GM12874 (cell line): ENCODE measurements around the gene NSMCE1.
A peak's percentile ranks its signal among the peaks of the same experiment; 100 is the strongest.

Experiments
- TF ChIP-seq, protein P1 (sequence below): IDR thresholded peaks from 2 replicates; pipeline ENCODE4 v1.5.1; 2011; ENCODE audit warnings: low read depth, mild to moderate bottlenecking, control low read depth, low read length, moderate library complexity; ENCODE audit not compliant: insufficient read depth

The NSMCE1 gene

DNA sequence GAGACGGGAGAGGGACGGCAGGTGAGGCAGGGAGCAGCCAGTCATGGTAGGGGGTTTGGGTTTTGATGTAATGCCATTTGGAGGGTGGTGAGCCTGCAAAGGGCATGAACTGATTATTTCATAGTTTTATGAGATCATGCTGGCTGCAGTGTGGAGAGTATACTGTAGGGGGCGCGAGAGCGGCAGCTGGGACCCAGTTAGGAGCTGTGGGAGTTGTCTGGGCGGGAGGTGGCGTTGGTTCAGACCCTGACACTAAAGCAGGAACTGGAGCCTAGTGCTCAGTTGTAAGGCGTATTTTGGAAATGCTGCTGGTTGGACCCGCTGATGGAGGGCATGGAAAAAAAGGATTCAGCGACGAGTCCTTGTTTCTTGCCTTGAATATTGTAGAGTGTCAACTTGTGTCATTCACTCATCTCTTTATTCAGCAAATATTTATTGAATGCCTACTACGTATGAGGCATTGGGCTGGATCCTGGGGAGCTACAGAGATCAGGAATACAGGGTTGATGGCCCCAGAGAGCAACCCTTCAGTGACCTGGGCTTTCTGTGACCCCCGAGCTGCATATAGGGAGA, 89.0 kb downstream of the NSMCE1 start:
- TF ChIP-seq, protein P1, sequence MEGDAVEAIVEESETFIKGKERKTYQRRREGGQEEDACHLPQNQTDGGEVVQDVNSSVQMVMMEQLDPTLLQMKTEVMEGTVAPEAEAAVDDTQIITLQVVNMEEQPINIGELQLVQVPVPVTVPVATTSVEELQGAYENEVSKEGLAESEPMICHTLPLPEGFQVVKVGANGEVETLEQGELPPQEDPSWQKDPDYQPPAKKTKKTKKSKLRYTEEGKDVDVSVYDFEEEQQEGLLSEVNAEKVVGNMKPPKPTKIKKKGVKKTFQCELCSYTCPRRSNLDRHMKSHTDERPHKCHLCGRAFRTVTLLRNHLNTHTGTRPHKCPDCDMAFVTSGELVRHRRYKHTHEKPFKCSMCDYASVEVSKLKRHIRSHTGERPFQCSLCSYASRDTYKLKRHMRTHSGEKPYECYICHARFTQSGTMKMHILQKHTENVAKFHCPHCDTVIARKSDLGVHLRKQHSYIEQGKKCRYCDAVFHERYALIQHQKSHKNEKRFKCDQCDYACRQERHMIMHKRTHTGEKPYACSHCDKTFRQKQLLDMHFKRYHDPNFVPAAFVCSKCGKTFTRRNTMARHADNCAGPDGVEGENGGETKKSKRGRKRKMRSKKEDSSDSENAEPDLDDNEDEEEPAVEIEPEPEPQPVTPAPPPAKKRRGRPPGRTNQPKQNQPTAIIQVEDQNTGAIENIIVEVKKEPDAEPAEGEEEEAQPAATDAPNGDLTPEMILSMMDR = peak; percentile 96

DNA sequence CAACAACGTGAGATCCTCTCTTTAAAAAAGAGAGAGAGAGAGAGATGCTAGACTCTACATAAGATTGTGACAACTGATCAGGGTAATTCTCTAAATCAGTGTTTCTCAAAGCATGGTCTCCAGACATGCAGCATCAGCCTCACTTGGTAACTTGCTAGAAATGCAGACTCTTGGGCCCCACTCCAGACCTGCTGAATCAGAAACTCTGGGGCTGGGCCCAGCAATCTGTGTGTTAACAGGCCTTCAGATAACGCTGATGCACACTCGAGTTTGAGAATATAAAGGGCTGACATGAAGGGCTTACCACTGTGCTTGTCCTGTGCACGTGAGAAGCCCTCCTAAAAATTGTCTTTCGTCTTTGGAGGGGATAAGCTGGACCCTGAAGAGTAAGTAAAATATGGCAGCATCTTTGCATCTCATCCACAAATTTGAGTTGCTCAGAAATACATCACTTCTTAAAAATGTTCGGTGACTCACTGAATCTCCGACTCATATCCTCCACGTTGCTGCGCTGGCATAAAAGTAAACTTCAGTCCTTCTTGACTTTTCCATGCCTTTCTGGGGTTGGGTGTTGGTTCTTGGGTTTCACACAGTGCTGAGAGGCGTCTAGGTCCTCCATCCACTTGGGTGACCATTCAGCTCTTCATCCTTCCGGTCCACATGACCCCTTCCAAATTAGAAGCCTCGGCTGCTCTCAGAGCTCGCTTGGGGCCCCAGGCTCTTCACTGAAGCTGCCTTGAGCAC, 91.4 kb downstream of the NSMCE1 start:
- TF ChIP-seq, protein P1 = no peak

DNA sequence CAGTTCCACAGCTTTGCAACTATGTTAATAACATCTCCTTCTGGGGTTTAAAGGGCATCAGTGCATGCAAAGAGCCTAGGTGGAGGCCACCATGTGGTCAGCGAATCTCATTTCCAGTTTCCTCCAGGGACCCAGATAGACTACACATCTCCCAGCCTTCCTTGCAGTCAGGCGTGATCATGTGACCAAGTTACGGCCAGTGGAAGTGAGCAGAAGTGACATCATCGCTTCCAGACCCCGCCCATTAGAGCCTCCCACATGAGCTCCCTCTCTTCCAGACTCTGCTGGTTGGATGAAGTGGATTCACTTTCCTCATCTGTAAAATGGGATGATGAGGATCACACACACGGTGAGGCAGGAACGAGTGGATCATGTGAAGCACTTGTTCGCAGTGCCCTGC, 92.7 kb downstream of the NSMCE1 start:
- TF ChIP-seq, protein P1 = no peak
